Trophoblast cell (in vitro differentiated cells and primary cell): ENCODE data around the gene XAGE2.
"Not testable (repeated sequence)": the region's sequence is repeated elsewhere in the genome, so short reads cannot be mapped to it uniquely, and the experiment has no call there.

Experiments used
- DNase-seq, 2 donors: peaks; one replicate each; pipeline ENCODE4 v3.0.0-alpha.2; 2016
- H2AFZ ChIP-seq: 2 replicates; pipeline ENCODE4 v1.6.1; 2013; ENCODE audit warnings: low read length, moderate library complexity, mild to moderate bottlenecking; ENCODE audit not compliant: insufficient read depth, poor library complexity
- H2AK5ac ChIP-seq: 2 replicates; pipeline ENCODE4 v1.6.1; 2013; ENCODE audit warnings: mild to moderate bottlenecking, low read length
- H2BK120ac ChIP-seq: 2 replicates; pipeline ENCODE4 v1.6.1; 2013; ENCODE audit warnings: low read length, mild to moderate bottlenecking, moderate library complexity; ENCODE audit not compliant: insufficient read depth, poor library complexity
- H2BK12ac ChIP-seq: 2 replicates; pipeline ENCODE4 v1.6.1; 2013; ENCODE audit warnings: mild to moderate bottlenecking, low read length, moderate library complexity
- H2BK5ac ChIP-seq: 2 replicates; pipeline ENCODE4 v1.6.1; 2013; ENCODE audit warnings: low read length, low read depth, moderate library complexity, mild to moderate bottlenecking; ENCODE audit not compliant: poor library complexity
- H3K14ac ChIP-seq: 2 replicates; pipeline ENCODE4 v1.6.1; 2013; ENCODE audit warnings: mild to moderate bottlenecking, low read length
- H3K18ac ChIP-seq: 2 replicates; pipeline ENCODE4 v1.6.1; 2013; ENCODE audit warnings: mild to moderate bottlenecking, low read length
- H3K23ac ChIP-seq: 2 replicates; pipeline ENCODE4 v1.6.1; 2013; ENCODE audit warnings: low read length
- H3K27ac ChIP-seq: 2 replicates; pipeline ENCODE4 v1.5.1; 2013; ENCODE audit warnings: low read depth, mild to moderate bottlenecking, inconsistent platforms, low read length, moderate library complexity
- H3K27me3 ChIP-seq: 2 replicates; pipeline ENCODE4 v1.6.1; 2013; ENCODE audit warnings: inconsistent platforms, mild to moderate bottlenecking, low read length, moderate library complexity; ENCODE audit not compliant: insufficient read depth
- H3K36me3 ChIP-seq, 2 experiments: 1 replicate in 1 of 2; 2 replicates in 1 of 2; pipeline ENCODE4 v1.6.1; 2013; ENCODE audit warnings: low read length in 2 of 2, mild to moderate bottlenecking in 2 of 2, moderate library complexity in 1 of 2; ENCODE audit not compliant: insufficient read depth in 2 of 2, control insufficient read depth in 1 of 2
- H3K4ac ChIP-seq: 2 replicates; pipeline ENCODE4 v1.6.1; 2013; ENCODE audit warnings: low read depth, mild to moderate bottlenecking, low read length, moderate library complexity
- H3K4me1 ChIP-seq, 2 experiments: 1 replicate in 1 of 2; 2 replicates in 1 of 2; pipeline ENCODE4 v1.6.1; 2013; ENCODE audit warnings: low read length in 2 of 2, mild to moderate bottlenecking in 2 of 2, moderate library complexity in 1 of 2; ENCODE audit not compliant: insufficient read depth in 2 of 2, control insufficient read depth in 1 of 2
- H3K4me2 ChIP-seq: 2 replicates; pipeline ENCODE4 v1.6.1; 2013; ENCODE audit warnings: inconsistent platforms, mild to moderate bottlenecking, low read length, moderate library complexity
- H3K4me3 ChIP-seq: 2 replicates; pipeline ENCODE4 v1.5.1; 2013; ENCODE audit warnings: mild to moderate bottlenecking, low read depth, low read length, inconsistent platforms
- H3K79me1 ChIP-seq: one replicate; pipeline ENCODE4 v1.6.1; 2013; ENCODE audit warnings: low read length
- H3K79me2 ChIP-seq: 2 replicates; pipeline ENCODE4 v1.6.1; 2013; ENCODE audit warnings: low read length, mild to moderate bottlenecking; ENCODE audit not compliant: control insufficient read depth, insufficient read depth, poor library complexity
- H3K9ac ChIP-seq: 2 replicates; pipeline ENCODE4 v1.6.1; 2013; ENCODE audit warnings: mild to moderate bottlenecking, low read length
- H3K9me3 ChIP-seq: 2 replicates; pipeline ENCODE4 v1.6.1; 2013; ENCODE audit warnings: low read depth, mild to moderate bottlenecking, control low read depth, inconsistent platforms, low read length; ENCODE audit not compliant: insufficient read depth
- H4K12ac ChIP-seq: 2 replicates; pipeline ENCODE4 v1.6.1; 2013; ENCODE audit warnings: low read depth, mild to moderate bottlenecking, low read length, moderate library complexity
- H4K8ac ChIP-seq: 2 replicates; pipeline ENCODE4 v1.6.1; 2013; ENCODE audit warnings: low read depth, mild to moderate bottlenecking, low read length, moderate library complexity
- H4K91ac ChIP-seq: one replicate; pipeline ENCODE4 v1.6.1; 2013; ENCODE audit warnings: low read depth, mild to moderate bottlenecking, low read length, moderate library complexity
- WGBS: extraction: QIAGEN DNeasy Blood & Tissue Kit; methylation state at CpG from one replicate; pipeline ENCODE4 v1.1.7; 2013; ENCODE audit warnings: missing lambda C conversion rate; ENCODE audit not compliant: insufficient read length, insufficient coverage; ENCODE audit errors: extremely low coverage; 5-methylcytosine and 5-hydroxymethylcytosine counted together

The XAGE2 gene

GRCh38 chrX:52345402-52345801 is 23.4 kb upstream of the XAGE2 start:
- Histone ChIP-seq H4K12ac (peak overlapping the region; percentile 43), H4K91ac (peak overlapping the region; percentile 14), H4K8ac (peak overlapping the region; percentile 47), H2BK12ac (peak overlapping the region; percentile 49)
- not testable (repeated sequence) for H3K27ac ChIP-seq, H3K4me3 ChIP-seq, H3K4me2 ChIP-seq, H2AK5ac ChIP-seq, H2AFZ ChIP-seq, H3K4ac ChIP-seq, H3K23ac ChIP-seq, H3K18ac ChIP-seq, H3K79me1 ChIP-seq, H3K4me1 ChIP-seq, H3K14ac ChIP-seq, H3K79me2 ChIP-seq, H3K9me3 ChIP-seq, H3K9ac ChIP-seq, H3K36me3 ChIP-seq, H3K27me3 ChIP-seq, H2BK120ac ChIP-seq, H2BK5ac ChIP-seq
- no CpG with 5 or more reads among the region's 4 CpGs for whole genome bisulfite sequencing
- peak; percentile 61 to 79 for DNase-seq

- no peak overlapping the region for H3K4ac ChIP-seq
- H2BK5ac ChIP-seq, result no peak overlapping the region
- no peak overlapping the region for H3K27ac ChIP-seq
- H3K4me1 ChIP-seq, result peaks cover 3% of the 10 kb centered on the region in 2 experiments
- no peaks in the 10 kb centered on the region for H3K9me3 ChIP-seq
- H4K12ac ChIP-seq, result no peak overlapping the region
- no peak overlapping the region for H4K8ac ChIP-seq
- H3K36me3 ChIP-seq, result no peaks in the 10 kb centered on the region
- no peak overlapping the region for H2BK120ac ChIP-seq
- no peak overlapping the region for H3K23ac ChIP-seq
- no peak overlapping the region for H2AK5ac ChIP-seq
- no peak overlapping the region for H2AFZ ChIP-seq
- H3K14ac ChIP-seq, result no peak overlapping the region
- H4K91ac ChIP-seq, result peak overlapping the region; percentile 25
- H2BK12ac ChIP-seq, result no peak overlapping the region
- H3K79me1 ChIP-seq, result peaks cover 3% of the 10 kb centered on the region
- no peak overlapping the region for H3K4me2 ChIP-seq
- no peak overlapping the region for H3K9ac ChIP-seq
- WGBS, result no CpG with 5 or more reads among the region's 8 CpGs
- no peak overlapping the region for H3K4me3 ChIP-seq
- no peak overlapping the region for H3K18ac ChIP-seq
- H3K79me2 ChIP-seq, result no peaks in the 10 kb centered on the region
- H3K27me3 ChIP-seq, result no peaks in the 10 kb centered on the region
- DNase-seq, result peak; percentile 66 to 71
Measured at GRCh38 chrX:52346174-52347165, 22.4 kb upstream of the XAGE2 start.

GRCh38 chrX:52349681-52350080 is 19.1 kb upstream of the XAGE2 start:
- H4K91ac ChIP-seq, result peak overlapping the region; percentile 18
- H3K4me1 ChIP-seq, result peaks cover 7 to 12% of the 10 kb centered on the region in 2 experiments
- H3K4me3 ChIP-seq, result no peak overlapping the region
- H2BK120ac ChIP-seq, result peak overlapping the region; percentile 17
- no peak overlapping the region for H3K9ac ChIP-seq
- H3K9me3 ChIP-seq, result no peaks in the 10 kb centered on the region
- no peaks in the 10 kb centered on the region for H3K36me3 ChIP-seq
- no peak overlapping the region for H3K4ac ChIP-seq
- H3K23ac ChIP-seq, result no peak overlapping the region
- WGBS, result no CpG with 5 or more reads among the region's 6 CpGs
- no peak overlapping the region for H2BK5ac ChIP-seq
- no peak overlapping the region for H3K14ac ChIP-seq
- H2AK5ac ChIP-seq, result no peak overlapping the region
- H3K27ac ChIP-seq, result peak overlapping the region; percentile 33
- H3K4me2 ChIP-seq, result no peak overlapping the region
- H4K8ac ChIP-seq, result no peak overlapping the region
- H3K79me1 ChIP-seq, result peaks cover 12% of the 10 kb centered on the region
- H3K27me3 ChIP-seq, result no peaks in the 10 kb centered on the region
- H4K12ac ChIP-seq, result no peak overlapping the region
- no peak overlapping the region for H2AFZ ChIP-seq
- peak; percentile 62 to 76 for DNase-seq
- H3K79me2 ChIP-seq, result no peaks in the 10 kb centered on the region
- no peak overlapping the region for H2BK12ac ChIP-seq
- H3K18ac ChIP-seq, result no peak overlapping the region

GRCh38 chrX:52352551-52352950 is 16.3 kb upstream of the XAGE2 start:
- H3K27ac ChIP-seq, result peak overlapping the region; percentile 98
- WGBS, result no CpG with 5 or more reads among the region's 1 CpG
- H2BK12ac ChIP-seq, result no peak overlapping the region
- peaks cover 9 to 14% of the 10 kb centered on the region in 2 experiments for H3K4me1 ChIP-seq
- H4K12ac ChIP-seq, result no peak overlapping the region
- H4K91ac ChIP-seq, result peak overlapping the region; percentile 94
- no peak overlapping the region for H2AFZ ChIP-seq
- no peaks in the 10 kb centered on the region for H3K79me2 ChIP-seq
- H3K18ac ChIP-seq, result no peak overlapping the region
- H4K8ac ChIP-seq, result peak overlapping the region; percentile 63
- peak; percentile 68 to 80 for DNase-seq
- no peak overlapping the region for H3K9ac ChIP-seq
- peak overlapping the region; percentile 76 for H2BK5ac ChIP-seq
- no peak overlapping the region for H3K4me3 ChIP-seq
- H3K9me3 ChIP-seq, result no peaks in the 10 kb centered on the region
- H2AK5ac ChIP-seq, result no peak overlapping the region
- no peak overlapping the region for H3K4ac ChIP-seq
- H2BK120ac ChIP-seq, result peak overlapping the region; percentile 90
- no peak overlapping the region for H3K14ac ChIP-seq
- H3K79me1 ChIP-seq, result peaks cover 17% of the 10 kb centered on the region
- H3K36me3 ChIP-seq, result no peaks in the 10 kb centered on the region
- H3K23ac ChIP-seq, result no peak overlapping the region
- H3K4me2 ChIP-seq, result peak overlapping the region; percentile 34
- H3K27me3 ChIP-seq, result no peaks in the 10 kb centered on the region
